GM12878 (cell line): Measurements from ENCODE around the gene ZBTB44. TPM values are rescaled to one million over a fixed set of nuclear protein-coding genes. Genes with fewer than 3 reads are reported as not detected.

Source experiments
- ATAC-seq: fragments of 200-7000 bp; cut with Tn5 transposase; 3 replicates; pipeline ENCODE4 v1.9.1; 2020; ENCODE audit warnings: mild to moderate bottlenecking, moderate library complexity
- BruUV-seq: library from RNA; stranded (reverse); fragments of 400-500 nt; replicated peaks from 2 replicates; lab custom pipeline; 2021; lab: Mats Ljungman, UMichigan
- CTCF ChIA-PET: fragments of 300-600 bp; sonication (Branson Sonifier 250); formaldehyde crosslinking; extraction: SDS; loops from one replicate; lab custom pipeline; 2021; ENCODE audit warnings: inconsistent platforms; lab: Yijun Ruan, JAX
- POLR2A ChIA-PET: fragments of 350-600 bp; formaldehyde crosslinking; extraction: SDS; loops from one replicate; lab custom pipeline; 2021; ENCODE audit warnings: inconsistent platforms; lab: Charles Lee
- RAD21 ChIA-PET: fragments of 300-600 bp; sonication (Branson Sonifier 250); formaldehyde crosslinking; loops from one replicate; lab custom pipeline; 2023; ENCODE audit warnings: antibody characterized with exemption; ENCODE audit not compliant: unreplicated experiment; lab: Charles Lee
- SMC1A ChIA-PET: fragments of 300-600 bp; sonication (Branson Sonifier 250); formaldehyde crosslinking; loops from one replicate; lab custom pipeline; 2023; ENCODE audit not compliant: unreplicated experiment, uncharacterized antibody; lab: Charles Lee
- DNase-seq: peaks from one replicate; pipeline ENCODE4 v3.0.0-alpha.2; 2011; ENCODE audit warnings: low read depth, low spot score
- FAIRE-seq: peaks from 3 replicates; lab custom pipeline; 2011; peaks lifted over from hg19 to GRCh38; lab: Jason Lieb, UNC
- H2AFZ ChIP-seq: 2 replicates; pipeline ENCODE4 v1.6.0; 2011; ENCODE audit warnings: low read depth, low read length, control low read depth; ENCODE audit not compliant: control insufficient read depth
- H3K27ac ChIP-seq: 2 replicates; pipeline ENCODE4 v1.5.1; 2011; ENCODE audit warnings: control low read depth; ENCODE audit not compliant: control insufficient read depth, insufficient read depth
- H3K27me3 ChIP-seq, 2 experiments: replicated peaks in 1 of 2; 2 replicates each; pipeline versions ENCODE4 v1.6.0 to v1.6.1; 2011; ENCODE audit warnings: low read length in 1 of 2; ENCODE audit not compliant: control insufficient read depth in 2 of 2, insufficient read depth in 2 of 2
- H3K36me3 ChIP-seq, 2 experiments: 2 replicates each; pipeline ENCODE4 v1.5.1; 2011; ENCODE audit warnings: low read length in 1 of 2; ENCODE audit not compliant: control insufficient read depth in 2 of 2, insufficient read depth in 2 of 2
- H3K4me1 ChIP-seq: 2 replicates; pipeline ENCODE4 v1.6.1; 2011; ENCODE audit warnings: mild to moderate bottlenecking, low read length, moderate library complexity, mixed read lengths; ENCODE audit not compliant: control insufficient read depth, insufficient read depth
- H3K4me2 ChIP-seq: 2 replicates; pipeline ENCODE4 v1.6.0; 2011; ENCODE audit warnings: control low read depth; ENCODE audit not compliant: control insufficient read depth, insufficient read depth
- H3K4me3 ChIP-seq: fragments of 200-600 bp; sonication (generic); 2 replicates; pipeline ENCODE4 v1.5.1; 2016
- H3K79me2 ChIP-seq: 2 replicates; pipeline ENCODE4 v1.6.0; 2011; ENCODE audit warnings: low read length; ENCODE audit not compliant: control insufficient read depth, insufficient read depth
- H3K9ac ChIP-seq: 2 replicates; pipeline ENCODE4 v1.8.0; 2011; ENCODE audit warnings: low read length, control low read depth, mixed read lengths; ENCODE audit not compliant: control insufficient read depth, insufficient read depth
- H3K9me3 ChIP-seq: replicated peaks from 3 replicates; pipeline ENCODE4 v1.5.1; 2011; ENCODE audit warnings: mild to moderate bottlenecking, low read length; ENCODE audit not compliant: control insufficient read depth, insufficient read depth
- H4K20me1 ChIP-seq: 2 replicates; pipeline ENCODE4 v1.6.0; 2011; ENCODE audit not compliant: control insufficient read depth, insufficient read depth
- CHD4 ChIP-seq: fragments of 200-600 bp; sonication (generic); IDR thresholded peaks from 2 replicates; pipeline ENCODE4 v1.6.1; 2016; ENCODE audit warnings: mild to moderate bottlenecking
- E2F8 ChIP-seq: fragments of 450-650 bp; IDR thresholded peaks from 2 replicates; pipeline ENCODE4 v1.6.1; 2018; ENCODE audit warnings: mild to moderate bottlenecking, low read depth, moderate library complexity; ENCODE audit not compliant: partially characterized antibody
- GABPA ChIP-seq: IDR thresholded peaks from 2 replicates; pipeline ENCODE4 v1.6.1; 2014; ENCODE audit warnings: antibody characterized with exemption, low read depth, mild to moderate bottlenecking, inconsistent platforms
- JUND ChIP-seq: IDR thresholded peaks from 2 replicates; pipeline ENCODE4 v1.6.1; 2012; ENCODE audit warnings: low read depth, mild to moderate bottlenecking, low read length, improper control_type of control experiment, moderate library complexity
- MXI1 ChIP-seq: fragments of 150-350 bp; IDR thresholded peaks from 2 replicates; pipeline ENCODE4 v1.6.1; 2011; ENCODE audit warnings: low read depth, mild to moderate bottlenecking, inconsistent platforms, low read length, improper control_type of control experiment
- NFYB ChIP-seq: IDR thresholded peaks from 2 replicates; pipeline ENCODE4 v1.6.1; 2011; ENCODE audit warnings: low read depth, mild to moderate bottlenecking, low read length, improper control_type of control experiment, moderate library complexity; ENCODE audit not compliant: insufficient read depth
- NR2C1 ChIP-seq: fragments of 450-650 bp; IDR thresholded peaks from 2 replicates; pipeline ENCODE4 v1.6.1; 2017; ENCODE audit warnings: antibody characterized with exemption, mild to moderate bottlenecking, moderate library complexity
- POLR2A ChIP-seq: IDR thresholded peaks from 2 replicates; pipeline ENCODE4 v1.6.1; 2011; ENCODE audit warnings: low read depth, mild to moderate bottlenecking, low read length
- POLR2AphosphoS2 ChIP-seq: IDR thresholded peaks from 2 replicates; pipeline ENCODE4 v1.6.1; 2011; ENCODE audit warnings: low read depth, mild to moderate bottlenecking, low read length, improper control_type of control experiment, moderate library complexity
- RB1 ChIP-seq: fragments of 450-650 bp; formaldehyde crosslinking; IDR thresholded peaks from 2 replicates; pipeline ENCODE4 v1.6.1; 2017; ENCODE audit warnings: mild to moderate bottlenecking, borderline replicate concordance
- RELA ChIP-seq: fragments of 450-650 bp; IDR thresholded peaks from 2 replicates; pipeline ENCODE4 v1.8.0; 2014; ENCODE audit warnings: borderline replicate concordance; ENCODE audit not compliant: partially characterized antibody
- SMAD5 ChIP-seq: IDR thresholded peaks from 2 replicates; pipeline ENCODE4 v1.6.1; 2016; ENCODE audit warnings: antibody characterized with exemption, low read depth
- SREBF1 ChIP-seq: IDR thresholded peaks from 2 replicates; pipeline ENCODE4 v1.6.1; 2012; ENCODE audit warnings: mild to moderate bottlenecking, low read length
- TCF12 ChIP-seq: IDR thresholded peaks from 2 replicates; pipeline ENCODE4 v1.6.1; 2011; ENCODE audit warnings: low read depth, mild to moderate bottlenecking, low read length
- ZNF24 ChIP-seq: fragments of 450-650 bp; IDR thresholded peaks from 2 replicates; pipeline ENCODE4 v1.6.1; 2017; ENCODE audit warnings: antibody characterized with exemption, mild to moderate bottlenecking
- ZNF384 ChIP-seq: IDR thresholded peaks from 2 replicates; pipeline ENCODE4 v1.6.1; 2012; ENCODE audit warnings: low read depth, mild to moderate bottlenecking, low read length, improper control_type of control experiment, borderline replicate concordance
- ZNF622 ChIP-seq: fragments of 450-650 bp; IDR thresholded peaks from 2 replicates; pipeline ENCODE4 v1.6.1; 2017; ENCODE audit warnings: mild to moderate bottlenecking, inconsistent platforms
- WGBS: methylation state at CpG from one replicate; pipeline ENCODE4 v1.1.6; 2016; ENCODE audit warnings: low lambda C conversion rate; ENCODE audit not compliant: insufficient replicate concordance, insufficient coverage; ENCODE audit errors: missing lambda C conversion rate; 5-methylcytosine and 5-hydroxymethylcytosine counted together
- in situ Hi-C: fragments of 300-500 bp; cut with MboI; formaldehyde crosslinking; loops from 9 replicates; pipeline ENCODE4 v1.14.3; 2018; ENCODE audit warnings: mixed read lengths
- intact Hi-C: fragments of 100-400 bp; cut with micrococcal nuclease; formaldehyde crosslinking; loops from one replicate; pipeline ENCODE4 v1.14.2; 2022; ENCODE audit not compliant: unreplicated experiment
- polyA plus RNA-seq, 11 experiments: library from polyadenylated mRNA; depleted of rRNA in 4 of 11; unstranded in 6 of 11; stranded (reverse) in 5 of 11; fragments of >200 nt; fragmentation: Nextera tagmentation in 4 of 11; fragmentation: Illumina TruSeq in 1 of 11; extraction: Ambion mirVana in 4 of 11; extraction: Trizol in 1 of 11; gene quantifications; 1 replicate in 1 of 11; 2 replicates in 10 of 11; pipeline versions ENCODE4 v1.2.1 to v1.2.3, GENCODE V29; 2011 to 2016; ENCODE audit warnings: inconsistent platforms in 2 of 11, missing spikeins in 2 of 11, low read depth in 1 of 11
- total RNA-seq, 4 experiments: library from RNA; depleted of rRNA in 3 of 4; stranded (reverse); fragments of >200 nt in 3 of 4; fragmentation: Illumina TruSeq in 1 of 4; extraction: Trizol in 1 of 4; gene quantifications; 2 replicates each; pipeline versions ENCODE4 v1.2.1 to v1.2.3, GENCODE V29; 2013 to 2021

The ZBTB44 gene
- total and polyA plus RNA-seq, 10 of the 15 experiments (the other 5 are each of a cell fraction or from before 2014, with no cell fraction given) = 2.8 to 38.2 (median 12.2) TPM

GRCh38 chr11:130220311-130221035 is 94.2 kb downstream of the ZBTB44 start:
- H3K27me3 ChIP-seq = no peaks in the 10 kb centered on the region
- TF ChIP-seq POLR2A (peak; percentile 31; the same call in 1 of the 2 replicates), JUND (no peak), NR2C1 (no peak)
- ChIA-PET SMC1A (interaction anchor here (1.1 kb wide), 1 partner anchor 67 kb away, joined by 3 read pairs; no protein-coding TSS in a partner anchor), CTCF (interaction anchor here (0.6 kb wide), 1 partner anchor 148 kb away, joined by 3 read pairs; no protein-coding TSS in a partner anchor), POLR2A (no interaction called here), RAD21 (no interaction called here)
- WGBS = 50% methylated on average over 19 of the region's 19 CpGs
- H3K9me3 ChIP-seq = no peaks in the 10 kb centered on the region
- no peak overlapping the region for H3K4me2 ChIP-seq
- H3K9ac ChIP-seq = no peak overlapping the region
- DNase-seq (no peak), ATAC-seq (no peak), FAIRE-seq (no peak)
- H2AFZ ChIP-seq = no peak overlapping the region
- H3K4me1 ChIP-seq = no peaks in the 10 kb centered on the region
- no peak overlapping the region for H3K27ac ChIP-seq
- H3K36me3 ChIP-seq = no peaks in the 10 kb centered on the region
- BruUV-seq = no TSS peak
- no peaks in the 10 kb centered on the region for H3K79me2 ChIP-seq
- in situ Hi-C loops (no loop called here), intact Hi-C loops (no loop called here)
- no peaks in the 10 kb centered on the region for H4K20me1 ChIP-seq
- H3K4me3 ChIP-seq = no peak overlapping the region

- no peaks in the 10 kb centered on the region for H3K4me1 ChIP-seq
- H3K36me3 ChIP-seq = no peaks in the 10 kb centered on the region
- H3K9me3 ChIP-seq = no peaks in the 10 kb centered on the region
- intact Hi-C loops (no loop called here), in situ Hi-C loops (loop anchor here (10.0 kb wide), 1 partner anchor 206 kb away; the partner anchor contains the start of gene ADAMTS8)
- 95% methylated on average over 8 of the region's 8 CpGs for WGBS
- no TSS peak for BruUV-seq
- ChIA-PET CTCF (no interaction called here), SMC1A (no interaction called here), RAD21 (interaction anchor here (0.6 to 0.8 kb wide), 2 partner anchors 9 to 17 kb away, joined by 3 to 4 read pairs; no protein-coding TSS in a partner anchor), POLR2A (no interaction called here)
- ATAC-seq = no peak
- no peak for FAIRE-seq
- TF ChIP-seq ZNF24 (no peak), CHD4 (no peak), SMAD5 (no peak), NFYB (no peak), E2F8 (no peak), SREBF1 (no peak), MXI1 (no peak), ZNF384 (no peak), ZNF622 (no peak), GABPA (no peak), TCF12 (no peak), RELA (no peak), POLR2AphosphoS2 (no peak), RB1 (no peak)
- no peaks in the 10 kb centered on the region for H3K27me3 ChIP-seq
- H3K9ac ChIP-seq = no peak overlapping the region
- H3K79me2 ChIP-seq = no peaks in the 10 kb centered on the region
- no peak overlapping the region for H3K27ac ChIP-seq
- no peak overlapping the region for H3K4me2 ChIP-seq
- H2AFZ ChIP-seq = no peak overlapping the region
- H3K4me3 ChIP-seq = no peak overlapping the region
- DNase-seq = no peak
- no peaks in the 10 kb centered on the region for H4K20me1 ChIP-seq
These were observed 95.6 kb downstream of the ZBTB44 start for GRCh38 chr11:130219148-130219547.
